HG02973 (cell line): ENCODE measurements around the gene RNF34.
"Not testable (repeated sequence)": the region's sequence is repeated elsewhere in the genome, so short reads cannot be mapped to it uniquely, and the experiment has no call there.

ENCODE experiments used
- ATAC-seq: cut with Tn5 transposase; IDR thresholded peaks from one replicate; pipeline ENCODE4 v1.9.1; 2021; ENCODE audit warnings: moderate library complexity; ENCODE audit not compliant: unreplicated experiment

Gene RNF34, protein sequence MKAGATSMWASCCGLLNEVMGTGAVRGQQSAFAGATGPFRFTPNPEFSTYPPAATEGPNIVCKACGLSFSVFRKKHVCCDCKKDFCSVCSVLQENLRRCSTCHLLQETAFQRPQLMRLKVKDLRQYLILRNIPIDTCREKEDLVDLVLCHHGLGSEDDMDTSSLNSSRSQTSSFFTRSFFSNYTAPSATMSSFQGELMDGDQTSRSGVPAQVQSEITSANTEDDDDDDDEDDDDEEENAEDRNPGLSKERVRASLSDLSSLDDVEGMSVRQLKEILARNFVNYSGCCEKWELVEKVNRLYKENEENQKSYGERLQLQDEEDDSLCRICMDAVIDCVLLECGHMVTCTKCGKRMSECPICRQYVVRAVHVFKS

DNA sequence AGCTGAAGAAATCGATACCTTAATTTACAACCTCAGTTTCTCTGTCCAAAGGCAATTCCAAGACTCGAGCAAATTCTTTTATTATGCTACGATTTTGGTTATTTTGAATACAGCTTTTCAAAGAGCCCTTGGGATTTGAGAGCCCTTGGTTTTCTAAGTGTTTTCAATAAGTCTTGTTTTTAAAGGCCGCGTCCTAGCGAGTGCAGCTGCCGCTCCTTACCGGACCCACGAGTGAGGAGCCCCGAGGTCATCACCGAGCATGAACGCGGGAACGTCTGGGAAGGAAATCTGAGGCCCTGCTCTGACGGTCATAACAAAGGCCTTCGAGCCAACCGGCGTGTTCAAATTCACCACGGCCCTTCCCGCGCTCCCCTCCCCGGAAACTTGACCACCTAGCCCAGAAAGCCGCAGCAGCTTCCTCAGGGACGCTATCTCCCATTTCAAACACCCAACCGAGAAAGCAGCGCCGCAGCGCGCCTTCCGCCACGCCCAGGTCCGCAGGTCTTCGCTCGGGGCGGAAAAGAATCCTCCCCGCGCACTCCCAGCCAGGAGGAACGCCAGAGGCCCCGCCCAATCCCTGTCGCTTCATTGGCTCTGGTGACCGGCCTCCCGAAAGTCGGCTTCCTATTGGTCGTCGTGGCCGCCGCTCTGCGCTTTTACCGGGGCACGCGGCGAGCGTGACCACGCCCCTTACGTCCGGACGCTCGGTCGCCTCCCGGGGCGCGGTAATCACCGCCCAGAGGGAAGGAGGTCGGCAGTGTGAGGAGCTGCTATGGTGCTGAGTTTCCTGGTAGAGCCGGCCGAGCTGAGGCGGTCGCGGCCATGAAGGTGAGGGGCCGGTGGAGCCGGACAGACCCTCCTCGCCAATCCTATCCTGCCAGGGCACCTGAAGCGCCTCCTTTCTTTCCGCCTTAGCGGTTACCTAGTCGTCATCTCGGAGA is at the start of gene RNF34:
RNF34 (plus strand) TSS at position 728 of the 941 bp plus-strand sequence; CDS start at position 823, 95 bp downstream.
- peak; percentile 87 for ATAC-seq

DNA sequence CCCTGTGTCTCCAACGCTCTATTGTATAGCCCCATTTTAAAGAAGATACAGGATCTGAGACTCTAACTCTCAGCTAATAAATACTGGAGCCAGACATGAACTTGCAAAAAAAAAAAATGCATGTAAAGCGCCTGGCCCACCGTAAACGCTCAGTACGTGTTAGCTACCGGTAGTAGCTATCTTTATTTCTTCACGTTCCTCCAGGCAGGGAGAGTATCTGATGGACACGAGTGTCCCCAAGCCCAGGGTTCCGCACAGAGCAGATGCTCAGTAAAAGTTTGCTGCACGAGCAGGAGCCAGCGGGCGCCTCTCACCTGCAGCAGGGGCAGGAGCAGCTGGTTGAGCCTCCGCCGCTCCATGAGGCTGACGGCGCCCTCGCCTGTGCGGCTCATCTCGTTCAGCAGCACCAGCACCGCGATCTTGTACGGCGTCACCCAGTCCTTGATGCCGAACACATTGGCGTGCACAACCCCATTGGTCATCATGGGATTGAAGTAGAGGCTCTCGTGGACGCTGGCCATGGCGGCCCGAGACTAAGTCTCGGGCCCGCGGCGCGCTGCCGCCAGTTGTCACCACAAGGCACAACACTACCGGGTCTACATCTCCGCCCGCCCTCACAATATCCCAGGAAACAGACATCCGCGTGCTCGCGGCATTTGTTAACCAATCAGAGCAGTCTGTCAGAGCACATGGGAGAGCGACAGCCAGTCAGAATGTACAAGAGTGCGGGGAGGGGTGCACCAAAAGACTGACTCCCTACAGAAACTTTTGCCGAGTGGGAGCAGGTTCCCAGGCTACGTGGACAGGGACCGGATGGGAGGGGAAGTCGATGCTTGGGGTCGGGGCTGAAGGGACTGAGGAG is 47.9 kb upstream of the RNF34 start, which contains the start of gene ANAPC5:
ANAPC5 (minus strand) TSS at position 592 of the 862 bp plus-strand sequence; CDS start at position 521, 71 bp downstream.
- ATAC-seq, result peak; percentile 94

DNA sequence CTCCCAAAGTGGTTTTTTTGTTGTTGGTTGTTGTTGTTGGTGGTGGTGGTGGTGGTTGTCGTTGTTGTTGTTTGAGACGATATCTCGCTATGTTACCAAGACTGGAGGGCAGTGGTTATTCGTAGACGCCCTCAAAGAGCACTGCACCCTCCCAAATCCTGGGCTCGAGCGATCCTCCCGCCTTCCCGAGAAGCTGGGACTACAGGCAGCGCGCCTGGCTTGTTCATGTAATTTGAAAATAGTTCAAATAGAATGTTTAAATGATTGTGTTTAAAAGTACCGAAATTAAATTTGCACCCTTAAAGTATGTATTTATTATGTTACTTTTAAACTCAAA is 47.3 kb upstream of the RNF34 start:
- ATAC-seq, result peak; percentile 5

DNA sequence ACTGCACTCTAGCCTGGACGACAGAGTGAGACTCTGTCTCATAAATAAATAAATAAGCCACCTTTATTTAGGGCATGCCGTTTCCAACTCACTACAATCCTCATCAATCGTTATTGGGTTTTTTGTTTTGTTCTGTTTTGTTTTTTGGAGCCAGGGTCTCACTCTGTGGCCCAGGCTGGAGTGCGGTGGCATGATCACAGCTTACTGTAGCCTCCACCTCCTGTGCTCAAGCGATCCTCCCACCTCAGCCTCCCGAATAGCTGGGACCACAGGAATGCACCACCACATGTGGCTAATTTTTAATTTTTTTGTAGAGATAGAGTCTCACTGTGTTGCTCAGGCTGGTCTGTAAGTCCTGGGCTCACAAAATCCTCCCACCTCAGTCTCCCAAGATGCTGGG is 44.1 kb upstream of the RNF34 start:
- no peak for ATAC-seq

DNA sequence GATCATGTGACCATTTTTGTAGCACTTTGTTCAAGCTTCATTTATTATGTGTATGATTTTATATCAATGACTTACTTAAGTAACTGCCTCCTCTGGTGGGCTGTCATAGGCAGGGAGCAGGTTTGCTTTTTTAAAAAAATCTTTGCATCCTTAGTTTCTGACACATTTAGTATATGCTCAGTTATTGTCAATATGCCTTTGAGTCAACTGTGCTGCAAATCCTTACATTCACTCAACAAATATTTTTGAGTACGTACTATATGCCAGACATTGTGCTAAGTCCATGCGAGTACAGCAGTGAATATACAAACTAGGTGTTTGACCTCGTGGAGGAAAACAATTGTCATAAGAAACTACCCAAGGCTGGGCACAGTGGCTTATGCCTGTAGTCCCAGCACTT is 43.3 kb upstream of the RNF34 start:
- no peak for ATAC-seq

DNA sequence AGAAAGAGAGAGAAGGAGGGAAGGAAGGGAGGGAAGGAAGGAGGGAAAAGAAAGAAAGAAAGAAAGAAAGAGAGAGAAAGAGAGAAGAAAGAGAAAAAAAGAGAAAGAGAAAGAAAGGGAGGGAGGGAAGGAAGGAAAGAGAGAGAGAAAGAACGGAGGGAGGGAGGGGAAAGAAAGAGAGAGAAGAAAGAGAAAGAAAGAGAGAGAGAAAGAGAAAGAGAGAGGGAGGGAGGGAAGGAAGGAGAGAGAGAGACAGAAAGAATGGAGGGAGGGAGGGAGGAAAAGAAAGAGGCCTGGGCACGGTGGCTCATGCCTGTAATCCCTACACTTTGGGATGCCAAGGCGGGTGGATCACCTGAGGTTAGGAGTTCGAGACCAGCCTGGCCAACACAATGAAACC is 42.6 kb upstream of the RNF34 start:
- ATAC-seq, result no peak

DNA sequence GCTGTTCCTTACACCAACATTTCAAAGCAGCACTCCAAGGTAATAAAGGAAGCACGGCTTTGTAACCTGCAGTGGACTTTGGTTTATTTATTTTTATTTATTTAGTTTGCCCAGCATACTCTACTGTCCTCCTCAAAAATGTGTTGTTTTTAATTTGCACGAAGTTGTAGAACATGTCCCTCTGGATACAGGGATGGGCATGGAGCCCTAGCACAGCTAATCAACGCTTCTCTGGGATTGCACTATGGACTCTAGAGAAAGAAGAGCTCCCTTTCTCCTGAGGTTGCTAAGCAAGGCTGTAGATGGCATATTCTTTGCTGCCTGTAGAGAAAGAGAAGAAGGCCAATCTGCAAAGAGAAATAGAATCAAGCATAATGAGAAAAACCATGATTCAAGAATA is 41.8 kb upstream of the RNF34 start:
- no peak for ATAC-seq

DNA sequence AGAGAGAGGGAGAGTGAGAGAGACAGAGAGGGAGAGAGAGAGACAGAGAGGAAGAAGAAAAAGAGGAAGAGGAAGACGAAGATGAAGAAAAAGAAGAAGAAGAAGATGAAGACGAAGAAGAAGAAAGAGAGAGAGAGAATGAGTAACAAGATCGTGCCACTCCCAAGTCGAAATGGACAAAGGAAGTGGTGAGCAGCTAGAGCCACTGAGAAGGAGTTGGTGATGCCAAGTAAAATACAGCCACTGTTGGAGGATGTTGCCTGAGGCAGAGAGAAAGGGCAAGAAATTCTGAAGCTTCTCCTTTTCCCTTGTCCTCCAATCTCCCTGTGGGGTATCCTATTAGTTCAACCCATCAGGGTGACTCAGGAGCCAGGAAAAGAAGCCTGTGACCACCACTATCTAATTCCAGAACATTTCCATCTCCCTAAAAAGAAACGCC is 35.2 kb upstream of the RNF34 start:
- no peak for ATAC-seq

DNA sequence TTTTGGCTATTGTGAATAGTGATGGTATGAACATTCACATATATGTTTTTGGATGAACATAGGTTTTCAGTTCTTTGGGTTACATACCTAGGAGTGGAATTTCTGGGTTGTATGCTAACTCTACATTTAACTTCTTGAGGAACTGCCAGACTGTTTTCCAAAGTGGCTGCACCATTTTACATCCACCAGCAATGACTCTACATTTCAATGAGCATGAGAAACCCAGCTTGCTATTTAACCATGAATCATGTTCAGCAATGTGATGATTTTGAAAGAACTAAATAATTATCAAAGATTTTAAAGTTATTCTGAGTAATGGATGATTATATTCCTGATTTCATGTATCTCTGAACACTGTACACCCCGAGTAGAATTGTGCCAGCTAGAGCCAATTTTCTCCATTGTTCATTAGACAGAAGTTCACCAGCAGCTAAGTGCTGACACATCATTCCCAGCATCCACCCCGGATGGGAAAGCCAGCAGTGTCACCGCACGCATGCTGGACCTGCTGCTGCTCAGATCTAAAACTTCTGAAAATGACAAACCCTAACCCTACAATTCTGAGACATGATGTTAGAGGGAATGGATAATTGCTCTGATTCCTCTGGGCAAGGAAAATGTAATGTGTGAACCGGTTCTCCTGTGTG is 34.4 kb upstream of the RNF34 start:
- no peak for ATAC-seq

DNA sequence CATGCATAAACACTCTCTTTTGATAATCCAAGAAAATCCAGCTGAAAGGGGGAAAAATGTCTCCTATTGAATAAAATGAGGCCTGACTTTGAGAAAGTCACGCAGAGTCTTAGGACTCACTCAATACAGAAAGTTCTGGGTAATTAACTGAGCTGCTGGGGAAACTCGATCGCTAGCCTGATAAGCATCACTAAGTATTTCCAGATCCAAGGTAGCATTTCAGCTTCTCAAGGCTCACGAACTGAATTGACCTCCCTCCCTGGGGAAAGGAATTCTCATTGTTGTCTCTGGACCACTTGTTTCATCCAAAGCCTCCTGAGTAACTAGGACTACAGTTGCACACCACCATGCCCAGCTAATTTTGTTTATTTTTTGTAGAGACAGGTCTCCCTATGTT is 33.9 kb upstream of the RNF34 start:
- no peak for ATAC-seq

DNA sequence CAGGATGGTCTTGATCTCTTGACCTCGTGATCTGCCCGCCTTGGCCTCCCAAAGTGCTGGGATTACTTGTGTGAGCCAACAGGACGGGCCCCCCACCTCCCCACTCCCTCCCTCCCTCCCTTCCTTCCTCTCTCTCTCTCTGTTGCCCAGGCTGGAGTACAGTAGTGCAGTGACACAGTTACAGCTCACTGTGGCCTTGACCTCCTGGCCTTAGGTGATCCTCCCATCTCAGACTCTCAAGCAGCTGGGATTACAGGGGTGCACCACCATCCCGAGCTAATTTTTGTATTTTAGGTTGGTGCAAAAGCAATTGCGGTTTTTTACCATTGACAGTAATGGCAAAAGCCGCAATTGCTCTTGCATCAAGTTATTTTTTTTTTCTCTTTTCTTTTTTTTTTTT is 28.5 kb upstream of the RNF34 start:
- no peak for ATAC-seq

DNA sequence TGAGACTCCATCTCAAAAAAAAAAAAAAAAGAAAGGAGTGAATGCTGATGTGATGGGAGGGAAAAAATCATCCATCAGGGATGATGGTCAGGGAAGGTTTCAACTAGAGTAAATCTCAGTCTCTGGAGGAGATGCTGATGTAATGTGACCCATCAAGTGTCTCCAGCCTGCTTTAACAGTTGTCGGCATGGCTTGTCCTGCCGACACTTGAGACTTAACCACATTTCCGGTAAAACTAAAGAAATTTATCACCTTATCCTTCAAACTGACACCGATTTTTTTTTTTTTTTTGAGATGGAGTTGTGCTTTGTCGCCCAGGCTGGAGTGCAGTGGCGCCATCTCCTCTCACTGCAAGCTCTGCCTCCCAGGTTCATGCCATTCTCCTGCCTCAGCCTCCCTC is 26.2 kb upstream of the RNF34 start:
- no peak for ATAC-seq

DNA sequence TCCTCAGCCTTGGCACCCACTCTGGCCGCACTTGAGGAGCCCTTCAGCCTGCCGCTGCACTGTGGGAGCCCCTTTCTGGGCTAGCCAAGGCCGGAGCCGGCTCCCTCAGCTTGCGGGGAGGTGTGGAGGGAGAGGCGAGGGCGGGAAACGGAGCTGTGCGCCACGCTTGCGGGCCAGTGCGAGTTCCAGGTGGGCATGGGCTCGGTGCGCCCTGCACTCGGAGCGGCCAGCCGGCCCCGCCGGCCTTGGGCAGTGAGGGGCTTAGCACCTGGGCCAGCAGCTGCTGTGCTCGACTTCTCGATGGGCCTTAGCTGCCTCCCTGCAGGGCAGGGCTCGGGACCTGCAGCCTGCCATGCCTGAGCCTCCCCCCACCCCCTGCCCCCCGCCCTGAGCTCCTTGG is 25.6 kb upstream of the RNF34 start:
- ATAC-seq, result not testable (repeated sequence)

DNA sequence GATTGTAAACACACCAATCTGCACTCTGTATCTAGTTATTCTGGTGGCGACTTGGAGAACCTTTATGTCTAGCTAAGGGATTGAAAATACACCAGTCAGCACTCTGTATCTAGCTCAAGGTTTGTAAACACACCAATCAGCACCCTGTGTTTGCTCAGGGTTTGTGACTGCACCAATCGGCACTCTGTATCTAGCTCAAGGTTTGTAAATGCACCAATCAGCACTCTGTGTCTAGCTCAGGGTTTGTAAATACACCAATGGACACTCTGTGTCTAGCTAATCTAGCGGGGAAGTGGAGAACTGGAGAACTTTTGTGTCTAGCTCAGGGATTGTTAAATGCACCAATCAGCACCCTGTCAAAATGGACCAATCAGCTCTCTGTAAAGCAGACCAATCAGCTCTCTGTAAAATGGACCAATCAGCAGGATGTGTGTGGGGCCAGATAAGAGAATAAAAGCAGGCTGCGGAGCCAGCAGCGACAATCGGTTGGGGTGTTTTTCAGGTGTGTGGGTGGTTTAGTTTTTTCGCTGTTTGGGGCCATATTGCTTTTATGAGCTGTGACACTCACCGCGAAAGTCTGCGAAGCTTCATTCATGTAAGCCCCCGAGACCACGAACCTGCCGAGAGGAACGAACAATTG is 24.9 kb upstream of the RNF34 start:
- ATAC-seq, result not testable (repeated sequence)

DNA sequence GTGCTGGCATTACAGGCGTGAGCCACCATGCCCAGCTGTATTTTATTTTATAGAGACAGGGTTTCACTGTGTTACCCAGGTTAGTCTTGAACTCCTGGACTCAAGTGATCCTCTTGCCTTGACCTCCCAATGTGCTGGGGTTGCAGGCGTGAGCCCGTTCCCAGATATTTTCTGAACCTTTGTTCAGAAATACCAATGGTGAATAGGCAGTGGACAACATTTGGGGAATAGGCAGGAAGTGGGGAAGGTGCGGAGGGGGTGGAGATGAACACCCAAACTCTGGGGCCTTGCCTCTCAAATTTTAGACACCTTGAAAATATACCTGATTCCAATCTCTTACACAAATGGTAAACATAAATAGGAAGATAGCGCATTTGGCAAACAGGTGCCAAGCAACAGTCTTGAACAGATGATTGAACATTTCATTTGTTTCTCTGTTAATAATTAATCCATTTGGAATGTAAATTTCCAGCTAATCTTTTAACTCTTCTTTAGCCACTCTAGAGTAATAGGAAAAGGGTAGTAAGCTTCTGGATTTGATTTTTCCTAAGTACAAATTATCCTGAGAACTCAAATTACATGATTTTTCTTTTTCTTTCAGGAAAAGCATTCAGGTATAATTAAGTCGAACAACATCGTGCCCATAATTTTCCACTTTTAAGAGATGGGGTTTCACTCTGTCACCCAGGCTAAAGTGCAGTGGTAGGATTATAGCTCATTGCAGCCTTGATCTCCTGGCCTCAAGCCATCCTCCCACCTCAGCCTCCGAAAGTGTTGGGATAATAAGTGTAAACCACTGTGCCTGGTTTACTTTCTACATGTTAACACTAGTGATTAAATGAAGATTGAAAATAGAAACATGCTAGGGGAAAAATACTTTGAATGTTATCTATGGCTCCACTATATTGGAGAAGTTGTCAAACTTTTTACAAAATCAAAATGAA is 22.9 kb upstream of the RNF34 start:
- no peak for ATAC-seq

DNA sequence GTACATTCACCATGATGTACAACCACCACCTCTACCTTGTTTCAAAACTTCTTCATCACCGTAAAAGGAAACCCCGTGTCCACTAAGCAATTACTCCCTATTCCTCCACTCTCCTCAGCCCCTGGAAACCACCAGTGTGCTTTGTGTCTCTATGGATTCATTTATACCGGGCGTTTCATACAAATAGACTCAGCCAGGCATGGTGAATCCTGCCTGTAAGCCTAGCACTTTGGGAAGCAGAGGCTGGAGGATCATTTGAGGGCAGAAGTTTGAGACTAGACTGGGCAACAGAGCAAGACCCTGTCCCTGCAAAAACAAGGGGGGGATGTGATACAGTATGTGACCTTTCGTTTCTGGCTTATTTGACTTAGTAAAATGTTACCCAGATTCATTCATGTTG is 21.2 kb upstream of the RNF34 start:
- no peak for ATAC-seq

DNA sequence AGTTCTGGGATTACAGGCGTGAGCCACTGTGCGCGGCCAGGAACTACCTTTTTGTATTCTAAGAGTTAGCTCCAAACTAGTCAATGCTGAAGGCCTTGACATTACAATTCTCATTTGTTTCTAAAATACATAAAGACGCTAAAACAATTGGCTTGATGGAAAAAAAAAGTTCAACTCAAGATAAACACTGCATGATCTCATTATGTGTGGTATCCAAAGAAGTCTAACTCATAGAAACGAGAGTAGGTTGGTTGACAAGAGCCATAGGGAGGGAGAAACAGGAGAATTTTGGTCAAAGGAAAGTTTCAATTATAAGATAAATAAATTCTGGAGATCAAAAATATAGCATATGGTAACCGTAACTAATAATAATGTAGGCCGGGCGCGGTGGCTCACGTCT is 20.0 kb upstream of the RNF34 start:
- no peak for ATAC-seq

DNA sequence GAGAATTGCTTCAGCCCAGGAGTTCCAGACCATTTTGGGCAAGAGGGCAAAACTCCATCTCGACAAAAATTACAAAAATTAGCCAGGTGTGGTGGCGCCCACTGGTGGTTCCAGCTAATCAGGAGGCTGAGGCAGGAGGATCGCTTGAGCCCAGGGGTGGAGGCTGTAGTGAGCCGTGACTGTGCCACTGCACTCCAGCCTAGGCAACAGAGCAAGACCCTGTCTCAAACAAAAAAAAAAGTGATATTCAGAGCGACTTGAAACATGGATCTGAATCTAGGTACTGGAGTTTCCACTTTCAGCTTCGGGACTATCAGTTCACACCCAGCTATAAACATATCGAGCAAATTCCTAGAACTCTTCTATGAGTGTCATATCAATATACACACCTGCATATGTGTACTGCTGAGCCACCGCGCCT is 16.3 kb upstream of the RNF34 start:
- ATAC-seq, result no peak

DNA sequence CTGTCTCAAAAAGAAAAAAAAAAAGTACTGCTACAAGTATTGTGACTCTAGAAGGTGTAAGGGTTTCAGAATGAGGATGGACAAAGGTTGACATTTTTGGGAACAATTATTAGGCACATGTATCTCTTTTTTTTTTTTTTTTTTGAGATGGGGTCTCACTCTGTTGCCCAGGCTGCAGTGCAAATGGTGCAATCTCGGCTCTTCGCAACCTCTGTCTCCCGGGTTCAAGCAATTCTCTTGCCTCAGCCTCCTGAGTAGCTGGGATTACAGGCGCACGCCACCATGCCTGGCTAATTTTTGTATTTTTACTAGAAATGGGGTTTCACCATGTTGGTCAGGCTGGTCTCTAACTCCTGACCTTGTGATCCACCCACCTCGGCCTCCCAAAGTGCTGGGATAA is 15.0 kb upstream of the RNF34 start:
- not testable (repeated sequence) for ATAC-seq
